RWPE1 (cell line): ENCODE data around the gene TRA2B.

Experiments used
- CTCF ChIA-PET: fragments of 350-600 bp; sonication (Branson Sonifier 250); formaldehyde crosslinking; extraction: SDS; loops from one replicate; lab custom pipeline; 2021; lab: Yijun Ruan, JAX
- POLR2A ChIA-PET: fragments of 400-600 bp; formaldehyde crosslinking; extraction: SDS; loops from one replicate; lab custom pipeline; 2020; ENCODE audit warnings: antibody characterized with exemption; ENCODE audit not compliant: low non-redundant PET; lab: Yijun Ruan, JAX
- DNase-seq: peaks from one replicate; pipeline ENCODE4 v3.0.0; 2012; ENCODE audit warnings: low spot score
- H3K27ac ChIP-seq: fragments of 450-650 bp; 2 replicates; pipeline ENCODE4 v1.5.1; 2017
- CTCF ChIP-seq: fragments of 450-650 bp; conservative IDR thresholded peaks from 2 replicates; pipeline ENCODE4 v1.5.1; 2017; ENCODE audit warnings: low read depth, mild to moderate bottlenecking

Gene TRA2B

DNA sequence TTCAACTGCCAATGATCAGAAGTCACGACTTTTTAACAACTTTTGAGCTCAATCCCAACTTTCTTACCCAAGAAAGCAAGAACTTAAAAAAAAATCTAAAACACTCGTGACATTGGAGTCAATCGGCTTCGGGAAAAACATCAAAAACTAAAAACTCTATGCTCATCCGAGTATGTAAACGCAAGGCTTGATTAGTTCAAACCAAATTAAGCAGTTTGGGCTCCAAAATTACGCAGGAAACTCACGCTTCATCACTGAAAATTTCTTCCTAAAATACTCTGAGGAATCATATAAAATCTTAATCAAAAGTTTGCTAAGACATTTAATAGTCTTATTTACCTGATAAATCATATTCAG lies 1.6 kb downstream of the TRA2B start:
- no peak for DNase-seq
- ChIA-PET CTCF (no interaction called here), POLR2A (no interaction called here)
- H3K27ac ChIP-seq = no peak overlapping the region
- no peak for TF ChIP-seq CTCF

DNA sequence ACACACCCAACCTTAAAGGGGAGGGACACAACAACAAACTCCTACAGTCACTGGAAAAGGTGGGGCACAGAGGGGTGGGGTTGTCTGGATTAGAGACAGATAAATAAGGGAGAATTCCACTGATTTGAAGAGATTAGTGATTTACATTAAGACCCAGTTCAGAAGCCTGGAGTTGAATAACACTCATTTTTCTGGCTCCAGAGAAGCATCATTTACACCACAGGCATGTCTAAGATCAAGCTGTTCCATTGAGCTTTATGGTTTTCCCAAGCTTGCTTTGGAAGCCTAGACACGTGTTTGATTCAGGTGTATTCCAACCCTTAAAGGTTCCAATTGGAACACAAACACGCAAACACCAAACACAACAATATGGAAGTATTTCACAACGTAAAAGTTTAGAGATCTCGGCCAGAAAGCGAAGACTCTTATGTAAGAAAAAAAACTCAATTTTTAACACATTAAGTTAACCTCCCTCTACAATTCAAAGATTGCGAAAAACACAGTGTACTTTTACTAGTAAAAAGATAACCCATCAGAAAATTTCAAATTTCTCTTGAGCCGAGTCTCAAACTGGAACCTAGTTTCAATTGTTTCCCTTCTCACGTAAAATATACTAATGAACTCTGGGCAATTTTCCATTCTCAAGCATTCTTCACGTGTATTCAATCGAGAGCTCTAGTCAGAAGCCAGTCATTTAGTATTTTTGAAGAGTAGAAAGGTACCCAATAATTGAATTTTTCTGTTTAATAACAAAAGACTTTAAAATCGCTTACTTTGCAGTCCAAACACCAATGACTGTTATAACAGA lies 2.1 kb downstream of the TRA2B start:
- POLR2A ChIA-PET = interaction anchor here (0.7 kb wide), 1 partner anchor 941 kb away, joined by 3 read pairs; no protein-coding TSS in a partner anchor
- no peak for DNase-seq
- no peak overlapping the region for H3K27ac ChIP-seq
- CTCF ChIA-PET = interaction anchor here (0.9 kb wide), 1 partner anchor 276 kb away, joined by 3 read pairs; no protein-coding TSS in a partner anchor
- TF ChIP-seq CTCF = no peak

DNA sequence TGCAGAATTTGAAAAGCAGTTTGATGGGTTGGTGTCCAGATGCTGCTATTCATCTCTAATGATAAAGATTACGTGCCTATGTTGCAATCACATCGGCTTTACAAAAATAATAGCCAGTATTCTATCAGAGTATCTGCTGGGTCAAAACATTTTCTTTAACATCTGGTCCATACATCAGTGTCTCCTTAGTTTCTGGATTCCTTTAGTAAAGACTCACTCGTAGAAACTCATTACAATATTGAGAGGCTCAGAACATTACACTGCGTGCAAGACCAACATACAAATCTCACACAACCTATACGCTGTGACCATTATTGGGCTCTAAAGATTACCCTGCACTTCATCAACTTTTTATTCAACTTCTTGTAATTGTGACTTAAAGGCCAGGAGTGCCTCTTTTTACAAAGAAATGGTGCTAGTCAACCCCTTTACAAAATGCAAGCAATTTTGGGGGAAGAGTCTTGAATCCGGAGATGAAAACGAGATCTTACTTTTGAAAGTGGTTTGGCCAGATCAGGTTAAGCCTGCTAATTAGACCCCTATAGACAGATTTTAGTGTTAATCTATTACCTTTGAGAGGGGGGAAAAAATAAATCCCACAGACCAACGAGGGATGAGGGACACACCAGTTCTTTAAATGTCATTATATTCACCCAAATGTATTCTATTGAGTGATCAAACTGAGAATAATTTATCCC lies 2.9 kb downstream of the TRA2B start:
- CTCF ChIA-PET = interaction anchor here (0.9 kb wide), 1 partner anchor 275 kb away, joined by 3 read pairs; no protein-coding TSS in a partner anchor
- TF ChIP-seq CTCF = no peak
- no peak overlapping the region for H3K27ac ChIP-seq
- no peak for DNase-seq
- POLR2A ChIA-PET = interaction anchor here (0.7 kb wide), 1 partner anchor 941 kb away, joined by 3 read pairs; no protein-coding TSS in a partner anchor

DNA sequence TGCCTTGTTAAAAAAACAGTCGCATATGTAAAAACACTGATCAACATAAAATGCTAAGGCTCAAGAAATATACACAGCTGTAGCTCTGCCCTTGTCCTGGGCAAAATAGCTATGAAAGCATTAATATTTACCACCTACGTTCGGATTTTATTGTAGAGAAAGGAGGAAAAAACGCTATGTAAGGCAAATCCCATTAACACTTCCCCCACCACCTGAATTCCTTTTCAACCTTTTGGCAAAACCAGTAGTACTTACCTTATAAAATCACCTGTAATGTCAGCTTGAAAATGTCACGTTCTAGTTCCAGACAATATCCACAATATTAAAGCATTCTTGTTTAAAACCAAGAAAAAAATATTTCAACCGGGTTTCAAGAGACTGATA lies 3.6 kb downstream of the TRA2B start:
- CTCF ChIA-PET = no interaction called here
- TF ChIP-seq CTCF = no peak
- no peak for DNase-seq
- H3K27ac ChIP-seq = no peak overlapping the region
- POLR2A ChIA-PET = no interaction called here

- ChIA-PET POLR2A (no interaction called here), CTCF (no interaction called here)
- no peak overlapping the region for H3K27ac ChIP-seq
Observed at GRCh38 chr3:185933374-185934173, 4.2 kb downstream of the TRA2B start.

More at GRCh38 chr3:185933374-185934173, 4.2 kb downstream of the TRA2B start:
- no peak for TF ChIP-seq CTCF
- no peak for DNase-seq
